Endothelial cell of hepatic sinusoid (primary cell): ENCODE measurements around the gene EPAS1.

Experiments used
- in situ Hi-C: cut with HindIII; loops from 2 replicates; pipeline ENCODE4 v1.10.0; 2017; ENCODE audit warnings: low sequenced_read_pairs

EPAS1 gene

GRCh38 chr2:46336283-46336959, 39.2 kb downstream of the EPAS1 start:
- in situ Hi-C loops: no loop called here

- in situ Hi-C loops: no loop called here
Measured at GRCh38 chr2:46337208-46337994, 40.2 kb downstream of the EPAS1 start.

- in situ Hi-C loops: no loop called here
Measured at GRCh38 chr2:46338674-46339073, 41.5 kb downstream of the EPAS1 start.

- in situ Hi-C loops: no loop called here
Measured at GRCh38 chr2:46339200-46339599, 42.0 kb downstream of the EPAS1 start.

GRCh38 chr2:46339676-46340459, 42.7 kb downstream of the EPAS1 start:
- in situ Hi-C loops: no loop called here

- in situ Hi-C loops: no loop called here
Measured at GRCh38 chr2:46340740-46341420, 43.7 kb downstream of the EPAS1 start.

GRCh38 chr2:46342566-46343315, 45.5 kb downstream of the EPAS1 start:
- in situ Hi-C loops: no loop called here

GRCh38 chr2:46344706-46345105, 47.5 kb downstream of the EPAS1 start:
- in situ Hi-C loops: no loop called here

GRCh38 chr2:46345775-46346174, 48.6 kb downstream of the EPAS1 start:
- in situ Hi-C loops: no loop called here

GRCh38 chr2:46346719-46347118, 49.5 kb downstream of the EPAS1 start:
- in situ Hi-C loops: no loop called here

- in situ Hi-C loops: no loop called here
Measured at GRCh38 chr2:46347648-46348280, 50.6 kb downstream of the EPAS1 start.

GRCh38 chr2:46349115-46349547, 51.9 kb downstream of the EPAS1 start:
- in situ Hi-C loops: no loop called here

- in situ Hi-C loops: loop anchor here (25.0 kb wide), 1 partner anchor 313 kb away; no protein-coding TSS in a partner anchor
Measured at GRCh38 chr2:46350029-46350689, 53.0 kb downstream of the EPAS1 start.

GRCh38 chr2:46351098-46351749, 54.0 kb downstream of the EPAS1 start:
- in situ Hi-C loops: loop anchor here (25.0 kb wide), 1 partner anchor 314 kb away; no protein-coding TSS in a partner anchor

- in situ Hi-C loops: loop anchor here (25.0 kb wide), 1 partner anchor 314 kb away; no protein-coding TSS in a partner anchor
Measured at GRCh38 chr2:46351750-46352138, 54.5 kb downstream of the EPAS1 start.

- in situ Hi-C loops: loop anchor here (25.0 kb wide), 1 partner anchor 315 kb away; no protein-coding TSS in a partner anchor
Measured at GRCh38 chr2:46352621-46353020, 55.4 kb downstream of the EPAS1 start.

GRCh38 chr2:46353509-46353908, 56.3 kb downstream of the EPAS1 start:
- in situ Hi-C loops: loop anchor here (25.0 kb wide), 1 partner anchor 316 kb away; no protein-coding TSS in a partner anchor

- in situ Hi-C loops: loop anchor here (25.0 kb wide), 1 partner anchor 318 kb away; no protein-coding TSS in a partner anchor
Measured at GRCh38 chr2:46355756-46356155, 58.5 kb downstream of the EPAS1 start.
